ENCODE data around the gene XAF1. TPM values are rescaled to one million over a fixed set of nuclear protein-coding genes. Genes with fewer than 3 reads are reported as not detected.

The XAF1 gene, protein sequence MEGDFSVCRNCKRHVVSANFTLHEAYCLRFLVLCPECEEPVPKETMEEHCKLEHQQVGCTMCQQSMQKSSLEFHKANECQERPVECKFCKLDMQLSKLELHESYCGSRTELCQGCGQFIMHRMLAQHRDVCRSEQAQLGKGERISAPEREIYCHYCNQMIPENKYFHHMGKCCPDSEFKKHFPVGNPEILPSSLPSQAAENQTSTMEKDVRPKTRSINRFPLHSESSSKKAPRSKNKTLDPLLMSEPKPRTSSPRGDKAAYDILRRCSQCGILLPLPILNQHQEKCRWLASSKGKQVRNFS
- 0.04 to 0.08 TPM in 2 of 5 replicates, not detected in the others for total RNA-seq (2022; extraction: Qiagen RNA extraction)

GRCh38 chr17:6755731-6756184 is at the start of gene XAF1:
Gene XAF1, plus strand, starts transcription at chr17:6756046. Its CDS starts 33 bp downstream, at chr17:6756079.

GRCh38 chr17:6713130-6713917 is 42.5 kb upstream of the XAF1 start, which contains the start of gene SLC13A5:
Gene SLC13A5, minus strand, starts transcription at chr17:6713369. Its CDS starts 36 bp downstream, at chr17:6713333.

DNA sequence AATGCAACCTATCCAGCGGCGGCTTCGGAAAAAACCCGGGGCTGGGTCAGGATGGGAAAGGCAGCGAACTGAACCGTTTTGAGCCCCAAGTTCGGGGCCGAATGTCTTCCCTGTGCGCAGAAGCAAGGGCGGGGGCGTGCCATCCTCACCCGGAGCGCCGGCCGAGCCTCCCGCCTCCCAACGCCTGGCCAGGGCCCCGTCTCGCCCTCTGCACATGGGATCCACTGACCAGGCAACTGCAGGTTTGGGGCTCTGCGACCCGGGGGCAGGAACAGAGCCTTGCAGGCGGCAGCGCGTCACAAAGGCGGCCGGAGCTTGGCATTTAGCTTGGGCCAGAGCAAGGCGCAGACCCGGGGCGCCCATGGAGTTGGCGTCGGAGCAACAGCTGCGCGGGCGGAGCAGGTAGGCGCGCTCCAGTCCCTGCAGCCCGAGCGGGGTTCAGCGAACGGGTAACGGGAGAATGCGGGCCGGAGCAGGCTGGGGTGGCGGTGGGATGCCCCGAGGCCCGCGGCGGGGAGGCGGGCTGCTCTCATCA is 20.1 kb downstream of the XAF1 start, which contains the start of gene FBXO39:
TSS of gene FBXO39 (plus strand) at position 345 of the 535 bp plus-strand sequence. CDS start 3,654 bp downstream, outside the sequence.

Other genes with a start within 250 kb of the XAF1 start
- gene PITPNM3, start 199.5 kb upstream of the XAF1 start, total RNA-seq (2022; extraction: Qiagen RNA extraction), result 1.5 to 3.0 TPM (median 2.3 TPM) in 5 replicates
- gene KIAA0753, start 115.3 kb upstream of the XAF1 start, total RNA-seq (2022; extraction: Qiagen RNA extraction), result 18.1 to 21.5 TPM (median 19.7 TPM) in 5 replicates
- 336 to 499 TPM (median 364 TPM) in 5 replicates for gene TXNDC17, start 115.0 kb upstream of the XAF1 start, total RNA-seq (2022; extraction: Qiagen RNA extraction)
- 19.9 to 29.6 TPM (median 25.4 TPM) in 5 replicates for gene MED31, start 104.4 kb upstream of the XAF1 start, total RNA-seq (2022; extraction: Qiagen RNA extraction)
- gene C17orf100, start 104.3 kb upstream of the XAF1 start, total RNA-seq (2022; extraction: Qiagen RNA extraction), result 1.9 to 3.0 TPM (median 2.4 TPM) in 5 replicates
- gene SLC13A5, start 42.7 kb upstream of the XAF1 start, total RNA-seq (2022; extraction: Qiagen RNA extraction), result 0.08 to 0.39 TPM (median 0.21 TPM) in 5 replicates
- gene FBXO39, start 20.2 kb downstream of the XAF1 start, total RNA-seq (2022; extraction: Qiagen RNA extraction), result 0.05 TPM in 1 of 5 replicates, not detected in the others
- 0.05 to 0.18 TPM (median 0.07 TPM) in 5 replicates for gene TEKT1, start 75.7 kb downstream of the XAF1 start, total RNA-seq (2022; extraction: Qiagen RNA extraction)
- gene ALOX12, start 240.0 kb downstream of the XAF1 start, total RNA-seq (2022; extraction: Qiagen RNA extraction), result not detected in 5 replicates